Measurements from ENCODE around the gene MICAL3.

The MICAL3 gene

DNA sequence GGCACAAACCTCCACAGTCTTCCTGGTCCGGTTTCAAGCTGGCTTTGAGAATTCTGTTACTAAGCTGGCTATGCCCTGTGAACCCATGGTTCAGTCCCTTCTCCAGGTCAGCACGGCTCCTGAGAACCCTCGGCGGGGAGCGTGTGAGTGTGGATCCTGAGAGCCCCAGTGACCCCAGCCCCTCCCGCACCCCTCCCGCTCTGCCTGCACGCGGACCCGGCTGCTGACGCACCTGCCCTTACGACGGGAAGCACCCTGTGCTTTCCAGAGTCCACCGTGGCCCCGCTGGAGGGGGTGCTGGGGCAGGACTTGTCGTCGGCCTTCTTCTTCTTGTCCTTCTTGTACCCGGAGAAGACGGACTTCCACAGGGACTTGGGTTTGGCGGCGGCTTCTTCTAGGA is 207.3 kb downstream of the MICAL3 start:
- DNase-seq = no peak
- Histone ChIP-seq H2AFZ (ENCODE audit: insufficient read depth, low read length, poor library complexity) (no peak overlapping the region), H4K12ac (ENCODE audit: low read depth, low read length) (no peak overlapping the region), H3K9ac (ENCODE audit: low read length) (no peak overlapping the region), H2BK5ac (ENCODE audit: low read depth, low read length, poor library complexity) (no peak overlapping the region), H3K14ac (ENCODE audit: low read length) (no peak overlapping the region), H3K27ac (ENCODE audit: low read depth, low read length) (no peak overlapping the region), H2AK5ac (ENCODE audit: low read length) (no peak overlapping the region), H3K79me2 (ENCODE audit: control insufficient read depth, insufficient read depth, low read length, poor library complexity) (no peaks in the 10 kb centered on the region), H3K4me3 (ENCODE audit: low read depth, low read length) (no peak overlapping the region), H3K27me3 (ENCODE audit: insufficient read depth, low read length) (no peaks in the 10 kb centered on the region), H3K4ac (ENCODE audit: low read depth, low read length) (no peak overlapping the region), H2BK120ac (ENCODE audit: insufficient read depth, low read length, poor library complexity) (no peak overlapping the region), H3K23ac (ENCODE audit: low read length) (no peak overlapping the region), H3K4me2 (ENCODE audit: low read length) (no peak overlapping the region), H3K18ac (ENCODE audit: low read length) (no peak overlapping the region), H3K4me1 (ENCODE audit: control insufficient read depth in 1 of 2, insufficient read depth in 2 of 2, low read length in 2 of 2) (no peaks in the 10 kb centered on the region), H3K9me3 (ENCODE audit: insufficient read depth, low read depth, low read length) (peaks cover 2% of the 10 kb centered on the region), H3K36me3 (ENCODE audit: control insufficient read depth in 1 of 2, insufficient read depth in 2 of 2, low read length in 2 of 2) (peaks cover 19 to 29% of the 10 kb centered on the region in 2 experiments), H4K8ac (ENCODE audit: low read depth, low read length) (no peak overlapping the region), H3K79me1 (ENCODE audit: low read length) (no peaks in the 10 kb centered on the region), H2BK12ac (ENCODE audit: low read length) (no peak overlapping the region), H4K91ac (ENCODE audit: low read depth, low read length) (no peak overlapping the region)
- WGBS (ENCODE audit: extremely low coverage, insufficient coverage, insufficient read length) = no CpG with 5 or more reads among the region's 21 CpGs

DNA sequence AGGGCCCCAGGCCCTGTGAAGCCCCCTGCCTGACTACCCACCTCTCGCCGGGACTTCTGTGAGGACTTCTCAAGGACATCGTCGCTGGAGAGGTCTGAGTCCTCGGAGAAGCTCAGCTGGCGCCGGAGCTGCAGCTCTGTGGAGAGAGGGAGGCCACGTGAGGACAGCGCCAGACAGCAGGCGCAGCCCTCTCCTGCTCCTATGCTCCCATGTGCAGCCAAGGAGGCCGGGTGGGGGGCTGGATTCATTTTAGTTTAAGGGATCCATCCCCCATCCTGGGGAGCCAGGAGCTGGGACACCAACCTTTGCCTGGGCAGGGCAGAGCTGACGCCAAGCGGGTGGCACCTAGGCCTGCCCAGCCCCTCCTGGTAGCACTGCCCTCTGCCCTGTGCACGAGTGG is 207.7 kb downstream of the MICAL3 start:
- H4K12ac ChIP-seq (ENCODE audit: low read depth, low read length) = no peak overlapping the region
- no peak overlapping the region for H2BK12ac ChIP-seq (ENCODE audit: low read length)
- no peaks in the 10 kb centered on the region for H3K79me1 ChIP-seq (ENCODE audit: low read length)
- H3K9me3 ChIP-seq (ENCODE audit: insufficient read depth, low read depth, low read length) = peaks cover 2% of the 10 kb centered on the region
- H2AFZ ChIP-seq (ENCODE audit: insufficient read depth, low read length, poor library complexity) = no peak overlapping the region
- no peak overlapping the region for H3K4me3 ChIP-seq (ENCODE audit: low read depth, low read length)
- no peak overlapping the region for H2BK120ac ChIP-seq (ENCODE audit: insufficient read depth, low read length, poor library complexity)
- no CpG with 5 or more reads among the region's 14 CpGs for WGBS (ENCODE audit: extremely low coverage, insufficient coverage, insufficient read length)
- no peak overlapping the region for H2BK5ac ChIP-seq (ENCODE audit: low read depth, low read length, poor library complexity)
- no peak overlapping the region for H4K8ac ChIP-seq (ENCODE audit: low read depth, low read length)
- H3K9ac ChIP-seq (ENCODE audit: low read length) = no peak overlapping the region
- no peaks in the 10 kb centered on the region for H3K4me1 ChIP-seq (ENCODE audit: control insufficient read depth in 1 of 2, insufficient read depth in 2 of 2, low read length in 2 of 2)
- DNase-seq = no peak
- no peak overlapping the region for H3K14ac ChIP-seq (ENCODE audit: low read length)
- H3K23ac ChIP-seq (ENCODE audit: low read length) = no peak overlapping the region
- no peak overlapping the region for H4K91ac ChIP-seq (ENCODE audit: low read depth, low read length)
- H2AK5ac ChIP-seq (ENCODE audit: low read length) = no peak overlapping the region
- no peak overlapping the region for H3K18ac ChIP-seq (ENCODE audit: low read length)
- no peak overlapping the region for H3K4ac ChIP-seq (ENCODE audit: low read depth, low read length)
- H3K4me2 ChIP-seq (ENCODE audit: low read length) = no peak overlapping the region
- no peaks in the 10 kb centered on the region for H3K79me2 ChIP-seq (ENCODE audit: control insufficient read depth, insufficient read depth, low read length, poor library complexity)
- peaks cover 15 to 26% of the 10 kb centered on the region in 2 experiments for H3K36me3 ChIP-seq (ENCODE audit: control insufficient read depth in 1 of 2, insufficient read depth in 2 of 2, low read length in 2 of 2)
- no peaks in the 10 kb centered on the region for H3K27me3 ChIP-seq (ENCODE audit: insufficient read depth, low read length)
- no peak overlapping the region for H3K27ac ChIP-seq (ENCODE audit: low read depth, low read length)

DNA sequence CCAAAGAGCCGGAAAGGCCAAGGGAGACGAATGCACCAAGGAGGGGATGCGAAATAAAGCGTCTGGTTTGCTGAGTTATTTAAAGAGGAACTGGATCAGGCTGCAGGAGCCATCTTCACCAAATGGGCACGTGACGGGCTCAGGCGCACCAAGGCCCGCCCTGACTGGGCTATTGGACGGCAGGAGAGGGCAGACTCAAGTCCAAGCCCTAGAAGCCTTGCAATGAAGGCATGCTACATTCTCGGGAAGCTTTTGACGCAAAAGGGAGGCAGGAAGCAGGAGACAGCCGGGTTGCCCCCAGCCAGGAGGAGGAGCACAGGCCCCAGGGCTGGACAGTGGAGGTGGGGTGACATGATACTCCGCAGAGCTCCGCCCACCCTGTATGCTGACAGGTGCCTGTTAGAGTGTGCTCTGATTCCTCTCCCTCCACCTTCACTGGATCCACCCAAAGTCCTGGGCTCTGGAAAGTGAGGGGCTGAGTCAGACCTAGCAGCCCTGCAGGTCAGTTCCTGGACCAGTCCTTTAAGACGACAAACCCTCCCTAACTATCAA is 208.6 kb downstream of the MICAL3 start:
- no peaks in the 10 kb centered on the region for H3K27me3 ChIP-seq (ENCODE audit: insufficient read depth, low read length)
- no peak overlapping the region for H3K4me2 ChIP-seq (ENCODE audit: low read length)
- H3K36me3 ChIP-seq (ENCODE audit: control insufficient read depth in 1 of 2, insufficient read depth in 2 of 2, low read length in 2 of 2) = peaks cover 15 to 26% of the 10 kb centered on the region in 2 experiments
- no peak overlapping the region for H4K8ac ChIP-seq (ENCODE audit: low read depth, low read length)
- H3K27ac ChIP-seq (ENCODE audit: low read depth, low read length) = no peak overlapping the region
- no peak overlapping the region for H2AK5ac ChIP-seq (ENCODE audit: low read length)
- H3K9ac ChIP-seq (ENCODE audit: low read length) = no peak overlapping the region
- no peak overlapping the region for H2BK5ac ChIP-seq (ENCODE audit: low read depth, low read length, poor library complexity)
- H3K9me3 ChIP-seq (ENCODE audit: insufficient read depth, low read depth, low read length) = peaks cover 2% of the 10 kb centered on the region
- no peak overlapping the region for H4K12ac ChIP-seq (ENCODE audit: low read depth, low read length)
- H3K79me1 ChIP-seq (ENCODE audit: low read length) = no peaks in the 10 kb centered on the region
- no peak overlapping the region for H4K91ac ChIP-seq (ENCODE audit: low read depth, low read length)
- H3K4ac ChIP-seq (ENCODE audit: low read depth, low read length) = no peak overlapping the region
- H2BK12ac ChIP-seq (ENCODE audit: low read length) = no peak overlapping the region
- H2AFZ ChIP-seq (ENCODE audit: insufficient read depth, low read length, poor library complexity) = no peak overlapping the region
- H3K18ac ChIP-seq (ENCODE audit: low read length) = no peak overlapping the region
- DNase-seq = peak; percentile 7 to 15
- no peak overlapping the region for H3K4me3 ChIP-seq (ENCODE audit: low read depth, low read length)
- H2BK120ac ChIP-seq (ENCODE audit: insufficient read depth, low read length, poor library complexity) = no peak overlapping the region
- no peaks in the 10 kb centered on the region for H3K4me1 ChIP-seq (ENCODE audit: control insufficient read depth in 1 of 2, insufficient read depth in 2 of 2, low read length in 2 of 2)
- no peak overlapping the region for H3K14ac ChIP-seq (ENCODE audit: low read length)
- whole genome bisulfite sequencing (ENCODE audit: extremely low coverage, insufficient coverage, insufficient read length) = no CpG with 5 or more reads among the region's 15 CpGs
- no peak overlapping the region for H3K23ac ChIP-seq (ENCODE audit: low read length)
- no peaks in the 10 kb centered on the region for H3K79me2 ChIP-seq (ENCODE audit: control insufficient read depth, insufficient read depth, low read length, poor library complexity)

DNA sequence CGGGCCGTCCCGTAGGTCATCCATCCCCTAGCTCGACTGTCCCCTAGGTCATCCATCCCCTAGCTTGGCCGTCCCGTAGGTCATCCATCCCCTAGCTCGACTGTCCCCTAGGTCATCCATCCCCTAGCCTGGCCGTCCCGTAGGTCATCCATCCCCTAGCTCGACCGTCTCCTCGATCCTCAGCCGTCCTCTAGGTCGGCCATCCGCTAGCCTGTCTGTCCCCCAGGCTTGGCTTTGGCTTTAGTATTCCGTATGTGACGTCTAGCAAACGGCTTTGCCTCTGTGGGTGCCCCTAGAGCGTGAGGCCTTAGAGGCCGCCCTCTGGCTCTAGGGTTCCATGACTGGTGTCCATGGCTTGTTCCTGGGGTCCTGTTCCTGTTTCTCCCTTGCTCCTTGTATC is 209.5 kb downstream of the MICAL3 start:
- no peak overlapping the region for H3K18ac ChIP-seq (ENCODE audit: low read length)
- no peaks in the 10 kb centered on the region for H3K79me2 ChIP-seq (ENCODE audit: control insufficient read depth, insufficient read depth, low read length, poor library complexity)
- H4K8ac ChIP-seq (ENCODE audit: low read depth, low read length) = no peak overlapping the region
- no peaks in the 10 kb centered on the region for H3K4me1 ChIP-seq (ENCODE audit: control insufficient read depth in 1 of 2, insufficient read depth in 2 of 2, low read length in 2 of 2)
- H4K12ac ChIP-seq (ENCODE audit: low read depth, low read length) = no peak overlapping the region
- H3K4ac ChIP-seq (ENCODE audit: low read depth, low read length) = no peak overlapping the region
- no peak overlapping the region for H2BK120ac ChIP-seq (ENCODE audit: insufficient read depth, low read length, poor library complexity)
- no peak overlapping the region for H2BK5ac ChIP-seq (ENCODE audit: low read depth, low read length, poor library complexity)
- no peak for DNase-seq
- WGBS (ENCODE audit: extremely low coverage, insufficient coverage, insufficient read length) = no CpG with 5 or more reads among the region's 20 CpGs
- H3K9me3 ChIP-seq (ENCODE audit: insufficient read depth, low read depth, low read length) = peaks cover 5% of the 10 kb centered on the region
- no peak overlapping the region for H3K4me3 ChIP-seq (ENCODE audit: low read depth, low read length)
- no peaks in the 10 kb centered on the region for H3K79me1 ChIP-seq (ENCODE audit: low read length)
- H3K23ac ChIP-seq (ENCODE audit: low read length) = no peak overlapping the region
- H3K27ac ChIP-seq (ENCODE audit: low read depth, low read length) = no peak overlapping the region
- no peak overlapping the region for H3K4me2 ChIP-seq (ENCODE audit: low read length)
- no peak overlapping the region for H2AK5ac ChIP-seq (ENCODE audit: low read length)
- H3K36me3 ChIP-seq (ENCODE audit: control insufficient read depth in 1 of 2, insufficient read depth in 2 of 2, low read length in 2 of 2) = peaks cover 19 to 31% of the 10 kb centered on the region in 2 experiments
- no peak overlapping the region for H2AFZ ChIP-seq (ENCODE audit: insufficient read depth, low read length, poor library complexity)
- no peak overlapping the region for H2BK12ac ChIP-seq (ENCODE audit: low read length)
- H3K9ac ChIP-seq (ENCODE audit: low read length) = no peak overlapping the region
- no peak overlapping the region for H4K91ac ChIP-seq (ENCODE audit: low read depth, low read length)
- H3K27me3 ChIP-seq (ENCODE audit: insufficient read depth, low read length) = no peaks in the 10 kb centered on the region
- H3K14ac ChIP-seq (ENCODE audit: low read length) = no peak overlapping the region
